WERI-Rb-1 (cell line): ENCODE measurements around the gene MON2.

Experiments
- DNase-seq: peaks from one replicate; pipeline ENCODE4 v3.0.0-alpha.2; 2020
- H3K27ac ChIP-seq: fragments of 250-450 bp; sonication (Bioruptor Pico); 2 replicates; pipeline ENCODE4 v1.5.1; 2020; ENCODE audit warnings: mild to moderate bottlenecking, moderate library complexity
- H3K27me3 ChIP-seq: fragments of 250-450 bp; sonication (Bioruptor Pico); 2 replicates; pipeline ENCODE4 v1.5.1; 2021; ENCODE audit warnings: mild to moderate bottlenecking, low read depth, moderate library complexity; ENCODE audit not compliant: insufficient read depth, severe bottlenecking
- H3K36me3 ChIP-seq: fragments of 250-450 bp; sonication (Bioruptor Pico); 2 replicates; pipeline ENCODE4 v1.5.1; 2020; ENCODE audit warnings: mild to moderate bottlenecking, moderate library complexity
- H3K4me3 ChIP-seq: 2 replicates; pipeline ENCODE4 v1.5.1; 2011; ENCODE audit warnings: low read depth, mild to moderate bottlenecking, control low read depth, low read length
- H3K9me3 ChIP-seq: fragments of 250-450 bp; sonication (Bioruptor Pico); 2 replicates; pipeline ENCODE4 v1.5.1; 2021; ENCODE audit warnings: mild to moderate bottlenecking, moderate library complexity; ENCODE audit not compliant: severe bottlenecking
- TF ChIP-seq, protein P1 (sequence below): IDR thresholded peaks from 2 replicates; pipeline ENCODE4 v1.5.1; 2011; ENCODE audit warnings: low read depth, mild to moderate bottlenecking, control low read depth, inconsistent platforms, low read length

MON2 gene

DNA sequence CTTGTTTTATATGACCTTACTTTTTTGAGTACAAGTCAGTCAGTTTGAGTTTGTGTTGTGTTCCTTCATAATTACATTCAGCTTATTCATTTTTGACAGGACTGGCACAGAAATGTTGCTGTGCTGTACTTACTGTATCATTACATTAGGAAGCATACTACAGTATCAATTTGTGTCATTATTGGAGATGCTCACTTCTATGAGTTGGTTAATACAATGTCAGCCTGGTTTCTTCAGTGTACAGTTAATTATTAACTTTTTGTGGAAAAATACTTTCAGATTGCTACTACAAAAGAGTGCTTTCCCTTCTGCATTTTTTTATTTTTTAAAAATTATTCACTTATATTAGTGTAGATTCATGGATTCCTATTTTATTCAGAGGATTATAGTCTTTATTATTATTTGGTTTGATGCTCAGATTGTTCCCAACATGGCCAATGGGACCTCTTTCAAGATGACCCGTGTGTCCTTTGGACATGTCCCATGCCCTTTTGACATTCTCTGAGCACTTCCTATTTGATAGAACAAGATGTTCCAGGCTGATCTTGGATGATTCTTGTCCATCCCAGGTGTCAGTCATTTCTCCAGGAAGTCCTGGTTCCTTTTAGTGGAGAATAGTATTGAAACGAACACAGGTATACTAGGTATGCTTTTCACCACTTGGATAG is 66.6 kb downstream of the MON2 start:
- Histone ChIP-seq H3K27ac (no peak overlapping the region), H3K4me3 (no peak overlapping the region), H3K36me3 (peaks cover 17% of the 10 kb centered on the region), H3K9me3 (no peaks in the 10 kb centered on the region), H3K27me3 (no peaks in the 10 kb centered on the region)
- no peak for DNase-seq
- TF ChIP-seq, protein P1, sequence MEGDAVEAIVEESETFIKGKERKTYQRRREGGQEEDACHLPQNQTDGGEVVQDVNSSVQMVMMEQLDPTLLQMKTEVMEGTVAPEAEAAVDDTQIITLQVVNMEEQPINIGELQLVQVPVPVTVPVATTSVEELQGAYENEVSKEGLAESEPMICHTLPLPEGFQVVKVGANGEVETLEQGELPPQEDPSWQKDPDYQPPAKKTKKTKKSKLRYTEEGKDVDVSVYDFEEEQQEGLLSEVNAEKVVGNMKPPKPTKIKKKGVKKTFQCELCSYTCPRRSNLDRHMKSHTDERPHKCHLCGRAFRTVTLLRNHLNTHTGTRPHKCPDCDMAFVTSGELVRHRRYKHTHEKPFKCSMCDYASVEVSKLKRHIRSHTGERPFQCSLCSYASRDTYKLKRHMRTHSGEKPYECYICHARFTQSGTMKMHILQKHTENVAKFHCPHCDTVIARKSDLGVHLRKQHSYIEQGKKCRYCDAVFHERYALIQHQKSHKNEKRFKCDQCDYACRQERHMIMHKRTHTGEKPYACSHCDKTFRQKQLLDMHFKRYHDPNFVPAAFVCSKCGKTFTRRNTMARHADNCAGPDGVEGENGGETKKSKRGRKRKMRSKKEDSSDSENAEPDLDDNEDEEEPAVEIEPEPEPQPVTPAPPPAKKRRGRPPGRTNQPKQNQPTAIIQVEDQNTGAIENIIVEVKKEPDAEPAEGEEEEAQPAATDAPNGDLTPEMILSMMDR = no peak

DNA sequence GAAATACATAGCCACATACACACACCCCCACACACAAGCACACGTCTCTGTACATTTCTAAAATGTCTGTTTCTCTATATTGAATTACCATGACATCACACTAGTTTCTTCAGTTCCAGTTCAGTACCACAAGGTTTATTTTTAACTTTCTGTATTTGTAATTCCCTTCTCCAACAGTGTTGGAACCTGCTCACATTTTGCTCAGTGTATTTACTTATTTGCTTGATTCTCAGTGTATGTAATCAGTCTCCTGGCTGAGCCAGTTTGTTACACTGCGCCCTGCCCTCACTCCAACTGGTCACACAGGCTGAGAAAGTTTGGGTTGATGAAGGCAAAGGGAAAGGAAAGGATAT is 67.1 kb downstream of the MON2 start:
- H3K9me3 ChIP-seq = no peaks in the 10 kb centered on the region
- no peaks in the 10 kb centered on the region for H3K27me3 ChIP-seq
- H3K4me3 ChIP-seq = no peak overlapping the region
- TF ChIP-seq, protein P1 = no peak
- H3K27ac ChIP-seq = no peak overlapping the region
- no peak for DNase-seq
- peaks cover 20% of the 10 kb centered on the region for H3K36me3 ChIP-seq

DNA sequence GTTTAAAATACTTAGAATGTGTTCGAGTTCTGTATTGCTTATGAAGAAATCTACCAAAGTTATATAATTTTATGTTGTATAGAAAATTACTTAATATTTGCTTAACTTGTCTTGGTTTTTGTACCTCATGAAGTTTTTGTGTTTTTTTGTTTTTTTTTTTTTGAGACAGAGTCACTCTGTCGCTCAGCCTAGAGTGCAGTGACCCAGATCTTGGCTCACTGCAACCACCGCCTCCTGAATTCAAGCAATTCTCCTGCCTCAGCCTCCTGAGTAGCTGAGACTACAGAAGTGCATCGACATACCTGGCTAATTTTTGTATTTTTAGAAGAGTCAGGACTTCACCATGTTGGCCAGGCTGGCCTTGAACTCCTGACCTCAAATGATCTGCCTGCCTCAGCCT is 69.9 kb downstream of the MON2 start:
- TF ChIP-seq, protein P1 = no peak
- Histone ChIP-seq H3K36me3 (peaks cover 20% of the 10 kb centered on the region), H3K27ac (no peak overlapping the region), H3K27me3 (no peaks in the 10 kb centered on the region), H3K4me3 (no peak overlapping the region), H3K9me3 (no peaks in the 10 kb centered on the region)
- no peak for DNase-seq

DNA sequence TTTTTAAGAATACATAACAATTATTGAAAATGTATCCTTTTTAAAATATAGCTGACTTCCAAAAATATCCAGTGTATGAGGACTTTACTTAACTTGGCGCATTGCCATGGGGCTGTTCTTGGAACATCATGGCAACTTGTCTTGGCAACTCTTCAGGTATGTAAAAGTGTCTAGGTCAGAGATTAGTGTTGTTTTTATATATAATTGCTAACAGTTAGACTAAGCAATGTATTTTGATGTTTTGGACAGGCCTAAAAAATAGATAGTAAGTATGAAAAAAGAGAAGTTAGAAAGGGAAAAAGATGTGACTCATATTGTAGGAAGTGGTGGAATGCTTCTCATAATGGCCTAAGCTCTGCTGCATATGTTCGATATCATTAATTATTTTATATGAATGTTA is 70.9 kb downstream of the MON2 start:
- no peak overlapping the region for H3K27ac ChIP-seq
- H3K27me3 ChIP-seq = no peaks in the 10 kb centered on the region
- DNase-seq = no peak
- no peak overlapping the region for H3K4me3 ChIP-seq
- H3K9me3 ChIP-seq = no peaks in the 10 kb centered on the region
- TF ChIP-seq, protein P1 = no peak
- H3K36me3 ChIP-seq = peaks cover 20% of the 10 kb centered on the region

DNA sequence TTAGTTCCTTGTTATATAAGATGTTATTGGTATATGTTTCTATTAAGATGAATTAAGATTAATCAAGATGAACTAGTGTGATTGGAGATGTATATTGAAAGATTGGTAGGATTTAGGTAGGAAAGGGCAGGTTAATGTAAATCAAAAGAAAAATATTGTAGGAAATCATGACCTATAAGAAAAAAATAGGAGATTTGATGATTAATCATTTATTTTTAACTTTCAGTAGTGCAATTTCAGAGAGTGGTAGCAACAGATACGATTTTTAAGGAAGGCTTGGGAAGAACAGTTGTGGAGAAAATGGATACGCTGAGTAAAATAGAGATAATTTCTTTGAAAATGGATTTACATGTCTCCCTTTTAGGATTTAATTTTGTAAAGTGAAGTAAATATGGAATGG is 73.7 kb downstream of the MON2 start:
- Histone ChIP-seq H3K27ac (no peak overlapping the region), H3K27me3 (no peaks in the 10 kb centered on the region), H3K9me3 (no peaks in the 10 kb centered on the region), H3K4me3 (no peak overlapping the region), H3K36me3 (peaks cover 9% of the 10 kb centered on the region)
- TF ChIP-seq, protein P1 = no peak
- no peak for DNase-seq

DNA sequence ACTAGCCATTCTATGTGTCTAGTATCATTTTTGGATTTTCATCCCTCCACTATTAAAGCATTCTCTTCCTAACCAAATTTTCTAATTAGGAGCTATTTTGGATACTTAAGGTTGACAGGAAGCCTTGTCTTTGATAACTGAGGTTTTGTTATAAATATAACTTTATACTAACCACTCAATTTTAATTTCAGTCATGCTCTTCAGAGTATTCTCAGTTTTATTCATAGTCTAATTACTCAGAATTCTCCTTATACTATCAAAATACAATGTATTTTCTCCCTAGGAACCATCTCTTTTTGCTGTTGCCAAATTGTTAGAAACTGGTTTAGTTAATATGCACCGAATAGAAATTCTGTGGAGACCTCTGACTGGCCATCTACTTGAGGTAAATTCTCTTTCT is 76.2 kb downstream of the MON2 start:
- DNase-seq = no peak
- peaks cover 15% of the 10 kb centered on the region for H3K36me3 ChIP-seq
- TF ChIP-seq, protein P1 = no peak
- H3K9me3 ChIP-seq = no peaks in the 10 kb centered on the region
- no peak overlapping the region for H3K27ac ChIP-seq
- no peaks in the 10 kb centered on the region for H3K27me3 ChIP-seq
- H3K4me3 ChIP-seq = no peak overlapping the region
